Activated T-helper 17 cell treated with anti-CD3 and anti-CD28 coated beads, Interleukin-2, amount 50 U/mL, for 72 hours (primary cell): Measurements from ENCODE around the gene MB. TPM values are rescaled to one million over a fixed set of nuclear protein-coding genes. Genes with fewer than 3 reads are reported as not detected.

ENCODE experiments used
- ATAC-seq: fragments of 150-1000 bp; cut with Tn5 transposase; replicated peaks from 2 replicates; pipeline ENCODE4 v1.10.0; 2021; ENCODE audit warnings: mild to moderate bottlenecking, moderate library complexity
- H3K27ac Mint-ChIP-seq: one replicate; pipeline ENCODE4 v1.8.0; 2022; ENCODE audit warnings: mixed read lengths
- H3K27me3 Mint-ChIP-seq: one replicate; pipeline ENCODE4 v1.8.0; 2022; ENCODE audit warnings: mixed read lengths
- H3K36me3 Mint-ChIP-seq: one replicate; pipeline ENCODE4 v1.8.0; 2022; ENCODE audit warnings: low read depth, mild to moderate bottlenecking, mixed read lengths
- H3K4me1 Mint-ChIP-seq: one replicate; pipeline ENCODE4 v1.8.0; 2022; ENCODE audit warnings: mixed read lengths
- H3K4me3 Mint-ChIP-seq: one replicate; pipeline ENCODE4 v1.8.0; 2022; ENCODE audit warnings: mild to moderate bottlenecking, mixed read lengths
- H3K9me3 Mint-ChIP-seq: one replicate; pipeline ENCODE4 v1.8.0; 2022; ENCODE audit warnings: mixed read lengths
- total RNA-seq, 2 donors: library from RNA; stranded (reverse); gene quantifications; one replicate each; pipeline ENCODE4 v1.2.3, GENCODE V29; 2022

MB gene
- total RNA-seq, 2 donors from 2014 or later = 0.50 TPM; not detected in 1

DNA sequence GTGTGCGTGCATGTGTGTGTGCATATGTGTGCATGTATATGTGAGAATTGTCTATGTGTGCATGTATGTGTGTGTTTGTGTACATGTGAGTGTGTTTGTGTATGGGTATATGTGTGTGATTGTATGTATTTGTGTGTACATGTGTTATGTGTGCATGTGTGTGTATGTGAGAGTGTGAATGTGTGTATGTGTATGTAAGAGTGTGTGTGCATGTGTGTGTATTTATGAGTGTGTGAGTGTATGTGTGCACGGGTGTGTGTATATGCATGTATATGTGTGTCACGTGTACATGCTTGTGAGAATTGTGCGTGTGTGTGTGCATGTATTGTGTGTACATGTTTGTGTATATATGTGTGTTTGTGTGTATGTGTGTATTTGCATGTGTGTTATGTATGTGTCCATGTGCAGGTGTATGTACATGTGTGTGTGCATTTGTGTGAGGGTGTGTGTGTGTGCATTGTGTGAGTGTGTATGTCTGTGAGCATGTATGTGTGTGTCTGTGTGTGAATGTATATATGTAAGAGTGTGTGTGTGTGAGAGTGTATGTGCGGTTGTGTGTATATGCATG, 16.0 kb downstream of the MB start:
- Mint-ChIP-seq H3K4me3 (no peak overlapping the region), H3K36me3 (no peaks in the 10 kb centered on the region), H3K9me3 (no peaks in the 10 kb centered on the region), H3K4me1 (no peaks in the 10 kb centered on the region), H3K27ac (no peak overlapping the region), H3K27me3 (no peaks in the 10 kb centered on the region)
- no peak for ATAC-seq

DNA sequence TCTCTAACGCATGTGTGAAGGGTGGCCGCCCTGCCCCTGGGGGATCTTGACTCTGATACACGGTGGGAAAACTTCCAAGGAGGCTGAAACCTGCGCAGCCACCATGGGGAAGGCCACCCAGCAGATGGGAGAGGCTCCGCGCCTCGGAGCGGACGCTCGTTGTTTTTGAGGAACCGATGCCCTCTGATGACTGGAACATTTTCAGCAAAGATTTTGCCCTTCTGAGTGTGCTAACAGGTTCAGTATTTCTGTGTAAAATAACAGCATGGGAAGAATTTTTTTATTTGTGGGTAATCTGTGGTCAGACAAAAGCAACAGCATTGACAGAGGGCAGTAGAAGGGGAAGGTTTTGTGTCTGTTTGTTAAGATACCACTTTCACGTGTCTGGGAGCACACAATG, 16.7 kb downstream of the MB start:
- no peaks in the 10 kb centered on the region for H3K9me3 Mint-ChIP-seq
- no peak for ATAC-seq
- no peaks in the 10 kb centered on the region for H3K27me3 Mint-ChIP-seq
- no peaks in the 10 kb centered on the region for H3K36me3 Mint-ChIP-seq
- no peaks in the 10 kb centered on the region for H3K4me1 Mint-ChIP-seq
- H3K4me3 Mint-ChIP-seq = no peak overlapping the region
- no peak overlapping the region for H3K27ac Mint-ChIP-seq

DNA sequence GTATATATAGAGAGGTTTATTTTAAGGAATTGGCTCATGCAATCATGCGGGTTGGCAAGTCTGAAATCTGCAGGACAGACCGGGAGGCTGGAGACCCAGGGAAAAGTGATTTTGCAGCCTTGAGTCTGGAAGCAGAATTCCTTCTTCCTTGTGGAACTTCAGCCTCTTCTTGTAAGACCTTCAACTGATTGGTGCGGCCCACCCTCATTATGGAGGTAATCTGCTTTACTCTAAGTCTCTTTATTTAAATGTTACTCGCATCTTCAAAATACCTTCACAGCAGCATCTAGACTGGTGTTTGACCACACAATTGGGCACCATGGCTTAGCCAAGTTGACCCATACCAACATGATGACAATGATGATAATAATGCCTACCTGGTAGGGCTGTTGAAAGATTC, 17.8 kb downstream of the MB start:
- no peak for ATAC-seq
- H3K27me3 Mint-ChIP-seq = peaks cover 3% of the 10 kb centered on the region
- H3K4me1 Mint-ChIP-seq = no peaks in the 10 kb centered on the region

DNA sequence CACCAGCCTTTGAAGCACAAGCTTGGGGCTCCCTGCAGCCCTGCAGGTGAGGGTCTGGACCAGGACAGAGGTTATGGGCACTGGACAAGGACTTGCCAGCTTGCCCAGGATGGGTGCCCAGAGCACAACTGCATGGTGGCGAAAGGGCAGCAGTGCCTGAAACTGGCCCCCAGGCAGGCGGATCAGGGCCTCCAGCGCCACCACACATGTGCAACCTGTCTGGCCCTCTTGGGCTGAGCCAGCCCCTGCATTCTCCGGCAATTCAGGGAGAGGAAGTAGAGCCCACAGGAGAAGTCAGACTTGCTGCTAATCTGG, 18.8 kb downstream of the MB start:
- no peaks in the 10 kb centered on the region for H3K4me1 Mint-ChIP-seq
- H3K4me3 Mint-ChIP-seq = no peak overlapping the region
- no peak overlapping the region for H3K27ac Mint-ChIP-seq
- H3K9me3 Mint-ChIP-seq = no peaks in the 10 kb centered on the region
- H3K36me3 Mint-ChIP-seq = no peaks in the 10 kb centered on the region
- ATAC-seq = no peak
- H3K27me3 Mint-ChIP-seq = peaks cover 3% of the 10 kb centered on the region

More for the DNA sequence above, 17.8 kb downstream of the MB start:
- H3K27ac Mint-ChIP-seq = no peak overlapping the region
- H3K36me3 Mint-ChIP-seq = no peaks in the 10 kb centered on the region
- no peak overlapping the region for H3K4me3 Mint-ChIP-seq
- no peaks in the 10 kb centered on the region for H3K9me3 Mint-ChIP-seq

DNA sequence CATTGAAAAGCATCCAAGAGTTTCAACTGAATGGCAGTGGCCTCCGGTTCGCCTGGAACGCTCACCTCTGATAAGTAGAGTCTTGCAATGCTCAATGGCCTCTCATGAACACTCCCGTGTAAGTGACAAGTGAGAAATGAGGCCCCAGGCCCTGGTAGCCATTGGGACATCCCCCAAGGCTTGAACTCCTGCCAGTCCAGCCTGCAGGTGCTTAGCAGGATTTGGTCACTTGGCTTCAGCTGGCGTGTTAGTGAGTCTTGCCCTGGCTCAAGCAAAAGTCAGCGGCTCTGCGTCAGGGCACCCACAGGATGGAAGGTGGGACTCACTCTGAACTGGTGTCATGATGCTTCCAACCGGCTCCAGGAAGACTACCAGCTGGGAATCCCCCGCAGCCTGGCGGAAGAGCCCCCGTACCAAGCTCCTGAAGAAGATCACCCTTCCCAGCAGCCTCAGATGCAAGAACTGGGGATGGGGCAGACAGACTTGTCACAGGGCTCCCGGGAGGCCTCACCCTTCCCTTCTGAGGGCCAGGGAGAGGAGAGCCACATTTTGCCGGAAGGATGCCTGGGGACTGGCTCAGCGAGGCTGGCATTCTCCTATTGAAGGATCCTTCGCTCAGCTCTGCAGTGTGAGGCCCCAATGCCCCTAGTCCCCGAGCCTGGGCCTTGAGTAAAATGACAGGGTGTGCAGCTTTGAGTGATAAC, 19.3 kb downstream of the MB start:
- Mint-ChIP-seq H3K9me3 (no peaks in the 10 kb centered on the region), H3K36me3 (no peaks in the 10 kb centered on the region)

DNA sequence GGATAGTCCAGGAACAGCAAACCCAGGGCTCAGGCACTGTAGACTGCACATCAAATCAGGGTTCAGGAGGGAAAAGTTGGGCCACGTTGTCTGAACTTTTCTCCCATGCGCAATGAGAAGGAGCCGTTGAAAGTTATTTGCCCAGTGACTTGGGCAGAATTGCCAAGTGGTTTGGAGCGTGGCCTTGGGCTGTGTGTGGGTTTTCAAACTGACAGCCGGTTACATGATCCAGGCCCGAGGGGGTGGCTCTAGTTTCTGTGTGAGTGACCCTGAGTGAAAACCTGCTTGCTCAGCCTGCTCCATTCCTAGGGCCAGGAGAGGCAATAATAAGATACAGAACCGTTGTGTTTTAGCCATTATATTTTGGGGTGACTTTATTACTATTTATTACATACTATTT, 20.3 kb downstream of the MB start:
- H3K9me3 Mint-ChIP-seq = no peaks in the 10 kb centered on the region
- ATAC-seq = no peak
- H3K27ac Mint-ChIP-seq = no peak overlapping the region
- H3K27me3 Mint-ChIP-seq = peaks cover 11% of the 10 kb centered on the region
- no peaks in the 10 kb centered on the region for H3K36me3 Mint-ChIP-seq
- no peak overlapping the region for H3K4me3 Mint-ChIP-seq
- H3K4me1 Mint-ChIP-seq = no peaks in the 10 kb centered on the region

More for the DNA sequence above, 19.3 kb downstream of the MB start:
- ATAC-seq = no peak
- no peak overlapping the region for H3K27ac Mint-ChIP-seq
- no peaks in the 10 kb centered on the region for H3K4me1 Mint-ChIP-seq
- peaks cover 7% of the 10 kb centered on the region for H3K27me3 Mint-ChIP-seq
- no peak overlapping the region for H3K4me3 Mint-ChIP-seq

DNA sequence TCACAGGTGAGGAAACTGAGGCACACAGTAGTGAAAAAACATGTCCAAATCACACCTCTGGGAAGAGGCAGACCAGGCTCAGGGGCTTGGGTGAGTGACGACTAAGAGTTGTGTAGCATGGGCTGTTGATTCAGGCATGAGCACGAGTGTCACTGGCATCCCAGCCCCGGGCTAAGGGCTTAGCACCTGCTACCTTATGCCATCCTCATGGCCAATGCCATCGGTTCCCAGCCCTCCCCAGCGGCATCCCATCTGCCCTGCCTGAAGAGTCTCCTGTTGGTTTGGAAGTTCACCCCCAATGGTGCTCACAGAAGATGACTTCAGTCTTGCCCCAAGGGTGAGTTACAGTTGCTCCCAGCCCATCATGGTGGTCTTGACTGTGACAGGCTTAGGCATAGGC, 22.4 kb downstream of the MB start:
- Mint-ChIP-seq H3K27ac (no peak overlapping the region), H3K4me3 (no peak overlapping the region), H3K27me3 (peaks cover 11% of the 10 kb centered on the region), H3K4me1 (no peaks in the 10 kb centered on the region), H3K9me3 (no peaks in the 10 kb centered on the region), H3K36me3 (no peaks in the 10 kb centered on the region)
- no peak for ATAC-seq

DNA sequence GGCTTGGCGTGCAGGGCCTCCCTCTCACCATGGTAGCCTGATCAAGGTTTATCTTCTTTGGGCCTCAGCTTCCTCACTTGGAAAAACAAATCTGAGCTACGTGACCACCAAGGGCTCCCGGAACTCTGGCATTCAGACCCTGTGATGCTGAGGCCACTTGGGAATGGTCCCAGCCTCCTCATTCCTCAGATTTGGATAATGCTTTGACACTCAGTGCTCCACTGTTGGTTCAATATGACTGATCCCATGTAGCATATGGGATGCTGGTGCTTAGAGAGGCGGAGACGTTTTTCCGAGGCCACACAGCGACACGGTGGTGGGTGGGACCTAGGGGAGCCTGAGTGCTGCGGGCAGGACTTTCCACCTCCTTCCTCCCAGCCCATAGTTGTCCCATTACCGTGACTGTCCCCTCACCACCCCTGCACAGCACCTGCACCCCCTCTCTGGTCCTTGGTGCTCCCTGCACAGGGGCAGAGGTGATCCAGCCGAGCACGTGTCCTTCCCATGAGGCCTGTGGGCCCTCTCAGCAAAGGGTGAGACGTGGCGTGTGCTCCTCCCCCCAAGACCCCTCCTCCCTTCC, 23.1 kb downstream of the MB start:
- Mint-ChIP-seq H3K4me1 (no peaks in the 10 kb centered on the region), H3K27ac (no peak overlapping the region), H3K9me3 (no peaks in the 10 kb centered on the region), H3K4me3 (no peak overlapping the region), H3K27me3 (peaks cover 11% of the 10 kb centered on the region), H3K36me3 (no peaks in the 10 kb centered on the region)
- ATAC-seq = no peak

DNA sequence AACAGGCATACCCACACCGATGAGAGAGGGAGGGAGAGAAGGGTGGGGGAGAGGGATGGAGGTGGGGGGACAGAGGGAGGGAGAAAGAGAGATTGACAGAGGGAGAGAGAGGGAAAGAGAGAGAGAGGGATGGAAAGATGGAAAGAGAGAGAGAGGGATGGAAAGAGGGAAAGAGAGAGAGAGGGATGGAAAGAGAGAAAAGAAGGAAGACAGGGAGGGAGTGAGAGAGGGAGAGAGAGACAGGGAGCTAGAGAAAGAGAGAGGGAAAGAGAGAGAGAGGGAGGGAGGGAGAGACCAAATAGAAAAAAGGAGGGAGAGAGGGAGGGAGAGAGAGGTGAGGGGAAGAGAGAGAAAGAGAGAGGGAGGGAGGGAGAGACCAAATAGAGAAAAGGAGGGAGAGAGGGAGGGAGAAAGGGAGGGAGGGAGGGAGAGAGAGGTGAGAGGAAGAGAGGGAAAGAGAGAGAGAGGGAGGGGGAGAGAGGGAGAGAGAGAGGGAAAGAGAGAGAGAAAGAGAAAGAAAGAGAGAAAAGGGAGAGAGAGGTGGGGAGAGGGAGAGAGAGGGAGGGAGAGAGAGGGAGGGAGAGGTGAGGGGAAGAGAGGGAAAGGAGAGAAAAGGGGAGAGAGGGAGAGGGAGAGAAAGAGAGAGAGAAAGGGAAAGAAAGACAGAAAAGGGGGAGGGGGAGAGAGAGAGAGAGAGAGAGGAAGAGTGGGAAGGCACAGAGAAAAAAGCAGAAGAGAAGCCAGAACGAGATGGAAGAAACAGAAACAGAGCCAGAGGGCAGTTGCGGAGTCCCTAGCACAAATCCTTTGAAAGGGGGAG, 23.8 kb downstream of the MB start:
- Mint-ChIP-seq H3K4me3 (no peak overlapping the region), H3K27me3 (peaks cover 11% of the 10 kb centered on the region), H3K9me3 (no peaks in the 10 kb centered on the region), H3K27ac (no peak overlapping the region), H3K4me1 (no peaks in the 10 kb centered on the region), H3K36me3 (no peaks in the 10 kb centered on the region)
- ATAC-seq = no peak

DNA sequence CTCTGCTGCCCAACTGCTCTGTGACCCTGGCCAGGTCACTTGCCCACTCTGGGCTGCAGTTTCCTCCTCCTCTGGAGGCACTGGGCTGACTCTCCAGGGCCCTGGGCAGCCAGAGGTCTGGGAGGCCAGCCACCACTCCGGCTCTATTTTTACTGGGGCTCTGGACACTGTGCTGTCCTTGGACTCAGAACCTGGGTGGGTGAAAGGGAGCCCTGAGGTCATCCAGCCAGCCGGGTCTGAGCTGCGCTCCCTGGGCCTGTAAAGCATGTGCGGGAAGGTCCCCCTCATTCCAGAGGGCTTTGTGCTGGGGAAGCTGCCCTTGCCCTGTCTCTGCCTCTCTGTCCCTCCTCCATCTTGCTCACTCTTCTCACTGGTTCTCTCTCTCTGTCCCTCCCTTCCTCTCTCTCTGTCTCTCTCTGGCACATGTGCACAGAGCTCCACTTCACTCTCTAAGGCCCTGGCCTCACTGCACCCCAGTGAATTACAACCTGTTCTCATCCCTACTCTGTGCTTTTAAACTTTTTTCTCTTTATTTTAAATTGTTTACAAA, 24.6 kb downstream of the MB start:
- Mint-ChIP-seq H3K27ac (no peak overlapping the region), H3K9me3 (no peaks in the 10 kb centered on the region), H3K36me3 (no peaks in the 10 kb centered on the region), H3K4me3 (no peak overlapping the region), H3K27me3 (peaks cover 11% of the 10 kb centered on the region), H3K4me1 (no peaks in the 10 kb centered on the region)
- no peak for ATAC-seq

DNA sequence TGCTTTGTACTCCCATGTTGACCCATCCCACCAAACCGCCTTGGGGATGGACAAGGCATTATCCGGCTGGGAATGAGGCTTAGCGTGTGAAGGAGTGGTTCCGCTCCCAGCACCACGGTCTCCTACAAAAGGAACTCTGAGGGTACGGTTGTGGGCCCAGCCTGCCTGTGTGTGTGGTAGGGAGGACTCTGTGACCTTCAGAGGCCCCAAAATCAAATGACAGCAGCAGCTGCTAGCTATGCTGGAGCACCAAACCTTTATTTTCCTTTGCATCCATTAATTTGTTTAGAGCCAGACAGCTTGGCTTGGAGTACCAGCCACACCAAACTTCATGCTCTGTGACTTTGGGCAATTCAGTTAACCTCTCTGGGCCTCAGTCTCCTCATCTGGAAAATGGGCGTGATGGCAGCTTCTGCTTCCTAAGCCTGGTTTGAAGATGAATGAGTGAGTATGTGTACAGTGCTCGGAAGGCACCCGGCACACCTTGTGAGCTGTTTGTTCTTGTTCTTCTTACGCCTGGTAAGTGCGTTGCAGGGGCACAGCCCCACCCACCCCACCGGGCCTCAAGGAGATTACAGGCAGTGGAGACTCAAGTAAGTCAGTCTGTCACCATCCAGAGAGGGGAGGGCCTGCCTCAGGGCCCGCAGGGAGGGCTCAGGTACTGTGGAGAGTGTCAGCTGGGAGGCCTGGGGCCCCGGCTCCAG, 25.3 kb downstream of the MB start:
- H3K27me3 Mint-ChIP-seq = peaks cover 11% of the 10 kb centered on the region
- ATAC-seq = no peak
- H3K27ac Mint-ChIP-seq = no peak overlapping the region
- H3K9me3 Mint-ChIP-seq = no peaks in the 10 kb centered on the region
- no peak overlapping the region for H3K4me3 Mint-ChIP-seq
- H3K36me3 Mint-ChIP-seq = no peaks in the 10 kb centered on the region
- H3K4me1 Mint-ChIP-seq = no peaks in the 10 kb centered on the region

DNA sequence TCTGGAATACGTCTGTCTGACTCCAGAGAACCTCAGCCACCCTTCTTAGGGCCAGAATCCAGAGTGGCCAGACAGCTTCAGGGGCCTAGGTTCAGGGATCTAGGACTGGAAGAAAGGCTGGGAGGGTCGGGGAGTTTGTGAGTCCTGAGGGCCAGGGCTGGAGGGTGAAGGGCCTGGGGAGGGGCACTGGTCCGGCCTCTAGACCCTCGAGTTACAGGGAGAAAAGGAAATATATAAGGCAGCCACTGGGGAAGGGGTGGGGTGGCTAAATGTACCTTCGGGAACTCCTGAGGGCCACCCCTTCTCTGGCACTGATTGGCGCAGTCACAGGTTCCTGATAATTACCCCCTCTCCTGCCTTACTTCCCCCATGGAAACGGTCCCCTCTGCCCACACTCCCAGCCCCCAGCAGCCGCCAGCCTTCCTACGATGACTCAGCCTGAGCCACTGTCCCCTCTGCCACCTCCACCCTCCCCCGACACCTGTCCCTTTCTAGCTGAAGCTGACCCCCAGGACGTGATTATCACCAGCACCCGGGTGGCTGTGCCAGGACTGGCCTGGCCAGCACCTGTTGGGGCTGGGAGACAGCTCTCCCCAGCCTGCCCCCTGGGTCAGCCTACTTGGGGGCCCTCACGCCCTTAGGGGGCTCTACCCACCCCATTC, 26.4 kb downstream of the MB start:
- ATAC-seq = no peak
- Mint-ChIP-seq H3K27ac (no peak overlapping the region), H3K9me3 (no peaks in the 10 kb centered on the region), H3K36me3 (no peaks in the 10 kb centered on the region), H3K4me1 (no peaks in the 10 kb centered on the region), H3K27me3 (peaks cover 11% of the 10 kb centered on the region), H3K4me3 (no peak overlapping the region)

DNA sequence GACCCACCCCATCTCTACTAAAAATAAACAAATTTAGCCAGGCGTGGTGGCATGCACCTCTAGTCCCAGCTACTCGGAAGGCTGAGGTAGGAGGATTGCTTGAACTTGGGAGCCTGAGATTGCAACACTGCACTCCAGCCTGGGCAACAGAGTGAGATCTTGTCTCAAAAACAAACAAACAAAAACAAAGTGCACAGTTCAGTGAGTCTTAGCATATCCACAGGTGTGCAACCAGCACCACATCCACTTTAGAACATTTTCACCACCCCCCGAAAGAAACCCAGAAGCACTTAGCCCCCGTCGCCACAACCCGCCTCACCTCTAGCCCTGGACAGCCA, 27.4 kb downstream of the MB start:
- no peak for ATAC-seq
- H3K36me3 Mint-ChIP-seq = no peaks in the 10 kb centered on the region
- H3K4me3 Mint-ChIP-seq = no peak overlapping the region
- no peaks in the 10 kb centered on the region for H3K9me3 Mint-ChIP-seq
- H3K27me3 Mint-ChIP-seq = peaks cover 8% of the 10 kb centered on the region
- H3K4me1 Mint-ChIP-seq = no peaks in the 10 kb centered on the region
- H3K27ac Mint-ChIP-seq = no peak overlapping the region
